ENCODE measurements around the gene REEP1.
A peak's percentile ranks its signal among the peaks of the same experiment; 100 is the strongest.

Gene REEP1

DNA sequence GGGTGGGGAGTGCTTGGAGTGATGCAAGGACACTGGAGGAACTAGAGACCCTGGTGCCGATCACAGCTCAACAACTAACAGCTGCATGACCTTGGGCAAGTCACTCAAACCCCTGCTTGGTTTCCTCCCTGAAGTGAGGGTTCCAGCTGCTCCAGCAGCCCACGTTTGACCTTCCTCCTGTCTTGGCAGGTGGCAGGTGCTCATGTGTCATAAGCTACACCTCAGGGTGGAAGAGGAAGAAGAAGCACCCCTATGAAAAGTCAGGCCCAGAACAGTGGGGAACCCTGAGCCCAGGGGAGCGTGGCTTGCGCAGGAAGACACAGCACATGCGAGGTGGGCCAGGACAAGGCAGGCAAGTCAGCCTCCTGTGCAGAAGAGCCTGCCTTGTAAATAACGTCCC, 95.8 kb downstream of the REEP1 start:
- TF ChIP-seq, protein P1, sequence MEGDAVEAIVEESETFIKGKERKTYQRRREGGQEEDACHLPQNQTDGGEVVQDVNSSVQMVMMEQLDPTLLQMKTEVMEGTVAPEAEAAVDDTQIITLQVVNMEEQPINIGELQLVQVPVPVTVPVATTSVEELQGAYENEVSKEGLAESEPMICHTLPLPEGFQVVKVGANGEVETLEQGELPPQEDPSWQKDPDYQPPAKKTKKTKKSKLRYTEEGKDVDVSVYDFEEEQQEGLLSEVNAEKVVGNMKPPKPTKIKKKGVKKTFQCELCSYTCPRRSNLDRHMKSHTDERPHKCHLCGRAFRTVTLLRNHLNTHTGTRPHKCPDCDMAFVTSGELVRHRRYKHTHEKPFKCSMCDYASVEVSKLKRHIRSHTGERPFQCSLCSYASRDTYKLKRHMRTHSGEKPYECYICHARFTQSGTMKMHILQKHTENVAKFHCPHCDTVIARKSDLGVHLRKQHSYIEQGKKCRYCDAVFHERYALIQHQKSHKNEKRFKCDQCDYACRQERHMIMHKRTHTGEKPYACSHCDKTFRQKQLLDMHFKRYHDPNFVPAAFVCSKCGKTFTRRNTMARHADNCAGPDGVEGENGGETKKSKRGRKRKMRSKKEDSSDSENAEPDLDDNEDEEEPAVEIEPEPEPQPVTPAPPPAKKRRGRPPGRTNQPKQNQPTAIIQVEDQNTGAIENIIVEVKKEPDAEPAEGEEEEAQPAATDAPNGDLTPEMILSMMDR (IDR thresholded peaks at IDR 0.05; ENCODE audit: borderline replicate concordance, control extremely low read depth, extremely low read depth, insufficient read depth, missing control alignments), result no peak
- DNase-seq (ENCODE audit: low spot score), result no peak
- in situ Hi-C loops (cut with MboI; ENCODE audit: low sequenced_read_pairs, unreplicated experiment), result no loop called here

DNA sequence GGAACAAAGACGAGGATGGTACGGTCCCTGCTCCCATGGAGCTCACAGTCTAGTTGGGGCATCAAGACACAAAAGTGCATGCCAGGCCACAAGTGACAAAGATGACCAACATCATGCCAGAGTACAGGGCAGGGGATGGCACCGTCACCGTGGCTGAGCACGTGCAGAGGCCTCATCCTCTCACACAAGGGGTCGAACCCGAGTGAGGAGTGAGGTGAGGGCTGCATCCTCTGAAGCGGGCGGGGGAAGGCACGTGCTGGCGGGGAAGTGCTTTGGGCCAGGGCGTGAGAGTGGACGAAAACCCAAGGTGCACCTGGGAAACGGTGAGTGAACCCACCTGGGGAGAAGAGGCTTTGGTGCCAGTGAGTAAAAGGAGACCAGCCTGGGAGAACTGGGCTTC, 97.2 kb downstream of the REEP1 start:
- DNase-seq (ENCODE audit: low spot score), result no peak
- TF ChIP-seq, protein P1 (IDR thresholded peaks at IDR 0.05; ENCODE audit: borderline replicate concordance, control extremely low read depth, extremely low read depth, insufficient read depth, missing control alignments), result no peak
- in situ Hi-C loops (cut with MboI; ENCODE audit: low sequenced_read_pairs, unreplicated experiment), result no loop called here

DNA sequence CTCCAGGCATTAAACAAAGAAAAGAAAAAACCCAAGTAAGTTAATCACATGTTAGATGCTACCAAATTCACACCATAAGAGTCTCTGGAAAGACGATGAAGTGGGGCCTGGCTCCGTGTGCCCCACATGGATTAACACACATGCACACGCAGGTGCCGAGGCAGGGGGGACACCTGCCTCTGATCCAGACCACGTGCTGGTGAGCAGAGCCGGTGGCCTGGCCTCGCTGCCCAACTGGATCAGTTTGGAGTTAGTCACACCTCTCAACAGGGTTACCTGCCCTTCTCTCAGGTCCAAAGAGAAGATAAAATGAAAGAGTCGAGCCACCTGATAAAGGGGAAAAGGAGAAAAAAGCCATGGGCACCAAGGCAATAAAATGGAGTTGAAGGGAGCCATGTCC, 97.7 kb downstream of the REEP1 start:
- in situ Hi-C loops (cut with MboI; ENCODE audit: low sequenced_read_pairs, unreplicated experiment), result no loop called here
- TF ChIP-seq, protein P1 (IDR thresholded peaks at IDR 0.05; ENCODE audit: borderline replicate concordance, control extremely low read depth, extremely low read depth, insufficient read depth, missing control alignments), result no peak
- no peak for DNase-seq (ENCODE audit: low spot score)

DNA sequence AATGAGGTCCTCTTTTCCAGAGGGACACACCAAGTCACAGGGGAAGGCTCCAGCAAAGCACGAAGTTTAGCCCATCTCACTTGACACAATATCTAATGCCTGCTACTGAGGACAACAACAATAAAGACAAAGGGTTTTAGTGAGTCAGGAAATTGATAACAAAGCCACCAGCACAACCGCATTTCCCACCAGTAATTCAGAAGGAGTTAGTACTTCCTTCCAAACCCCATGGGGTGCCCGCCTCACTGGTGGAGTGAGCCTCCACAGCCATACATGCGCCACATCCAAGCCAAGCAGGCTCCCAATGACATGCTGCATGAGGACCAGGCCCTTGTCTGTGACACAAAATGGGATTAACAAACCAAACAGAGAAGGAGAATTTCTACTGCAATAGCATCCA, 98.1 kb downstream of the REEP1 start:
- TF ChIP-seq, protein P1 (IDR thresholded peaks at IDR 0.05; ENCODE audit: borderline replicate concordance, control extremely low read depth, extremely low read depth, insufficient read depth, missing control alignments), result no peak
- in situ Hi-C loops (cut with MboI; ENCODE audit: low sequenced_read_pairs, unreplicated experiment), result no loop called here
- DNase-seq (ENCODE audit: low spot score), result no peak

DNA sequence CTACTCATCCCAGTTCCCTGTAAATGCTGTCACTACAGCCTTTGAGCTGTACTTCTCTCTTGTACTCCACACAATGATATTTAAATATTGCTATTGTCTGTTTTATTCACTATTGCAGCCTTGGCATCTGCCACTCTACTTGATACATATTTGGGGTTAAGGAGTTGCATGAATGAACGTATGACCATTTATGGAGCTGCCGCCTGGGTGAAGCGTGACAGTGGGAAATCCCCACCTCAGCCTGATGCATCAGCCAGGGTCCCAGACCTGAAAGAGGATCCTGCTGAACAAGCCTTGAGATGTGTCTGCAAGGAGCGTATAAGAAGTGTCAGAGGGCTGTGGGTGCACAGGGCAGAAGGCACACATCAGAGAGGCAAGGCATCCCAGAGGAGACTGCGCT, 99.1 kb downstream of the REEP1 start:
- TF ChIP-seq, protein P1 (IDR thresholded peaks at IDR 0.05; ENCODE audit: borderline replicate concordance, control extremely low read depth, extremely low read depth, insufficient read depth, missing control alignments), result no peak
- peak; percentile 76 for DNase-seq (ENCODE audit: low spot score)
- in situ Hi-C loops (cut with MboI; ENCODE audit: low sequenced_read_pairs, unreplicated experiment), result no loop called here

DNA sequence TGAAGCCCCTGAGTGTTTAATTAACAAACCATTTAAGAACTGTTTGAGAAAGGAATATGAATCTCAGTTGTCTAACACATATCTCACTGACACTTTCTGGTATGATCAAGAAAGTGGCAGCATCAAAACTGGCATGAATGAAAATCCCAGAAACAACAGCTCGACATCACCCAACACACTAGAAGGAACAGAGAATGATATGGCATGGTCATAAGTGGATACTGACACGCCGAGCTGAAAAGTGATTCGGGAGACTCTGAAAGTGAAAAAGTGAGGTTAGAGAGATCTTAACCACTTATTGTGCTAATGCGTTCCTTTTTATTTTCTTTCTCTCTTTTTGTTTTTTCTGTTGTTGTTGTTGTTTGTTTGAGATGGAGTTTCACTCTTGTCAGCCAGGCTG, 100.3 kb downstream of the REEP1 start:
- no peak for DNase-seq (ENCODE audit: low spot score)
- TF ChIP-seq, protein P1 (IDR thresholded peaks at IDR 0.05; ENCODE audit: borderline replicate concordance, control extremely low read depth, extremely low read depth, insufficient read depth, missing control alignments), result no peak
- in situ Hi-C loops (cut with MboI; ENCODE audit: low sequenced_read_pairs, unreplicated experiment), result no loop called here

All from GM13976 (cell line).